T1000 (cell line): Measurements from ENCODE around the gene USP7.

Experiments used
- DNase-seq: peaks from one replicate; lab custom pipeline; 2025; ENCODE audit warnings: mixed read lengths; lab: John Stamatoyannopoulos, UW

Gene USP7

DNA sequence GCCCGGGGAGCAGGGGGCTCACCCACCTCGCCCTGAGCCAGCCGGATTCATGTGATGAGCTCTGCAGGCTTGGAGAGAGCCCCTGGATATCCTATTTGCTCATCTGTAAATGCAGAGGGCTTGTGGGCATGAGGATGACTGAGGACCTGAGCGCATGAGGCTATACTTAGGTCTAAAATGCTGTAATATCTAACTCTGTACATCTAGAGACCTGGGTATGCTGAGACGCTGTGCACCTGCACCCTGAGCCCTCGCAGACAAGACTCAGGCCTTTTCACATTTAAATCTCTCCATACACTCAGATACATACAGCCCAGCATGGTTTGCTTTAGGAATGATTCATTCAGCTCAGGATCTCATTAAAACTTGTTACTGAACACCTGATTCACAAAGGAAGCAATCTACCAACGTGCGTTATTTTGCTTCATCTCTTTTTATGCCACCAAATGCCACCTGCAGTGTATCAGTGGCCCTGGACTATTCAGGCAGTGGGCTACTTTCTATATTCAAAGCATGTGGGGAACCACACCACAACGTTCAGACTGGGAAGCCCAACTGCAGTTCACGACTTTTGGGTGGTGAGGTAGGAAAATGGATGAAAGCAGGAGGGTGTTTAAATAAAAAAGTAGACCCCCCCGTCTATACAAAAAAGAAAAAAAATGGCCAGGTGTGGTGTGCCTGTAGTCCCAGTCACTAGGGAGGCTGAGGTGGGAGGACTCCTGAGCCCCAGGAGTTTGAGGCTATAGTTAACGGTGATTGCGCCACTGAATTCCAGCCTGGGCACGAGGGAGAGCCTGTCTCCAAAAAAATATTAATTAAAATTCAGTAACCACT is 12.0 kb downstream of the USP7 start:
- no peak for DNase-seq

DNA sequence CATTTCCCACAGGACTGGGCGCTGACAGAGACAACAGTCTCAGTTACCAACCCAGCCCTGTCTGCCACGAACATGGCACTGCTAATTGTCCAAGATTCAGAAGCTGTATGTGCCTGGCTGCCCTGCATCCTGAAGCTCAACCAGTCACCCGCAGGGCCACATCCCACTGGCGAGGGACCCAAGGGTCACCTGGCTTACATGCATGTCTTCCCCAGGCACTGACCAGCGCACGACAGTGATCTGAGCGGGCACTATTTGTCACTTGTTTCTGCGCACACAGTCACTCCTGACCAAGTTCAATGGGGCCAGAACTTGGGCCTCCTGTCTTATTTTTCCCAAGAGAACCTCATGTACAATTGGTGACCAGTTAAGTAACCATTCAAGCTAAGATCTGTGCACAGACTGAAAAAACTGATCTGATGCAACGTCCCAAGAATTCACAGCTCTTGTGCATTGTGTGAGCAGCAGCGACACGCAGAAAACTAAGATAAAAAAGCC is 13.1 kb downstream of the USP7 start:
- no peak for DNase-seq

DNA sequence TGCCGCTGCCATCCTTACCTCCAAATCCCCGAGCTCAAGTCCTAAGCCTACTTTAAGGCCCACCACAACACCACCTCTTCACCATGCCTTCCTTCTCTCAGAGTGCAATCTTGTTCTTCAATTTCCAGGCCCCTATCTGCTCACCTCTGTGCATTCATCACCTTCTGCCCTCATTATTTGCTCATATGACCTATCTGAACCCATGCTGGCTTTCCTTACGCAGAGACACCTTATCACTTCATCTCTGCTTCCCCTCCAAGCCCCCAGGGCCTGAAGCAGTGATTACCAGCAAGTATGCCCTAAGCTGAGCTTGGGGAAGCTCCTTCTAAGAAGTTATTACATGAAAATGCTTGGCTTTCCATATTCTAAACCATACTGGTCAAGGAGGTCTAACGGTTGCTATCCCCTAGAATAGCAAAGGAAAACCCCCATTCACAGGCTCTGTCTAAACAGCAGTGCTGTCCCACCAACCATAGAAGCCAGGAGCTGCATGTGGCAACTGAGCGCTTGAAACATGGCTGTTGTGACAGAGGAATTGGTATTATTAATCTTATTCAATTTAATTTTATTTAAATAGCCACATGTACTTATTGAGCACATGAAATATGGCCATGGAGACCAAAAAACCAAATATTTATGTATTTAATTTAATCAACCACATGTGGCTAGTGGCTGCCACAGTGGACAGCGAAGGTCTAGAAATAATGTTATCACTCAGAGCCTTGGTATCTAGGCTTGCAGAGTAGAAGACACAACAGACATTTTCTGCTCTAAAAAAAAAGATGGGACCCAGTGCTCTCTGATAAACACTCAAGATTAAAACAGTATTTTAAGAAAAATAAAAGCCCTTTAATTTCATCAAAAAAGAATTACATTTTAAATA is 13.9 kb downstream of the USP7 start:
- no peak for DNase-seq

DNA sequence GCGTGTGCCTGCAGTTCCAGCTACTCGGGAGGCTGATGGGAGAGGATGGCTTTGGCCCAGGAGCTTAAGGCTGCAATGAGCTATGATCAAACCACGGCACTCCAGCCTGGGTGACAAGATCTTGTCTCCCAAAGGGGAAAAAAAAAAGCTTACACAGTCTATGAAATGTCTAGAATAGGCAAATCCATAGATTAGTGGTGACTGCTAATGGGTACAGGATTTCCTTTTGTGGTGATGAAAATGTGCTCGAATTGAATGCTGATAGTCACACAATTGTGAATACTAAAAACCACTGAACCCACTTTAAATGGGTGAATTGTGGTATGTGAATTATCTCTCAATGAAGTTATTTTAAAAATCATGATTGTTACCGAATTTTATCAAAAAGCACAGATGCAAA is 14.9 kb downstream of the USP7 start:
- DNase-seq = no peak

- DNase-seq = no peak
These were observed 15.6 kb downstream of the USP7 start for GRCh38 chr16:8948069-8948593.

GRCh38 chr16:8946544-8946943 is 17.2 kb downstream of the USP7 start:
- no peak for DNase-seq

DNA sequence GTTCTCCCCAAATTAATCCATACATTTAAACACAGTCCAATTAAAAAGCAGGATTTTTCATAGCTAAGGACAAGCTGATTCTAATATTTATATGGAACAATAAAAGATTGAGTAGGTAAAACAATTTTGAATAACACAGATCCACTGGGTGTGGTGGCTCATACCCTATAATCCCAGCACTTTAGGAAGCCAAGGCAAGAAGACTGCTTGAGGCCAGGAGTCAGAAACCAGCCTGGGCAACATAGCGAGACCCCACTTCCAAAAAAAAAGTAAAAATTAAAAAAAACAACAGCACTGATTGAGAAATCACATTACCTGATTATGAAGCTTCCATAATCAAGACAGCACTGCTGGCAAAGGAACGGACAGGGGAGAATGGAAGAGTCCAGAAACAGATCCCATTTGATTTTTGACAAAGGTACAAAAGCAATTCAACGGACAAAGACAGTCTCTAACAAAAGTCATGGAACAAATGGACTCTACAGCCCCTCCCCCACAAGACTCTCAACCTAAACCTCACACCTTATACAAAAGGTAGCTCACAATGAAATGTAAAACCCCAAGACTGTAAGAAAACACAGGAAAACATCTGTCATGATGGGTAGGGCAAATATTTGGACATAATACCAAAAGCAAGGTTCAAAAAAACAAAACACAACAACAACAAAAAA is 17.9 kb downstream of the USP7 start:
- DNase-seq = no peak

- DNase-seq = no peak
These were observed 19.5 kb downstream of the USP7 start for GRCh38 chr16:8943966-8944759.

- DNase-seq = no peak
These were observed 20.5 kb downstream of the USP7 start for GRCh38 chr16:8943001-8943763.

DNA sequence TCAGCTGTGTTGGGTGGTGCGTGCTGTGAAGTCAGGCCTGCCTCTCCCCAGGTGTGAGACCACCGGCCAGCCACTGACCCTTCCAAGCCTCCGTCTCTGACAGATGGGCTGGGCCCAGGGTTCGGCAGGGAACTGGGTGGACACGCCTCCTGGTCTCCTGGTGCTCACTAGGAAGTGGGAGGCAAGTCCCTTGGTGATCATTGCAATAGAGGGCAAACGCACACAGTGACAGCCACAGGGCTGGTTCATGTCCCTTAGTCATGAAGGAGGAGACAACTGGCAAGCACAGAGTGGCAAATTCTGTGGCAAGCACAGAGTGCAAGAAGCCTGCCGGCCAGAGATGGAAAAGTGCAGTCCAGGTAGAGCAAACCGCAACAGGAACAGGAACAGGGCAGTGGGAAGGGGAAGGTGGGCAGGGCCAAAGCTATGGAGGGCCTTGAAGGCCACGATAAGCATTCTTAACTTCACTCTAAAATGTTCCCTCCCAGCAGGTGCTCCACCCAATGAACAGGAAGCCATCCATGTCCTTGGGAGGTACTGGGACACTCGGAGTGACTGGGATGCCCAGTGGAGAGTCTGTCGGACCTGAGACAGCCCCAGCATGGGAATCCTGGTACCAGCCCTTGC is 21.9 kb downstream of the USP7 start:
- no peak for DNase-seq

DNA sequence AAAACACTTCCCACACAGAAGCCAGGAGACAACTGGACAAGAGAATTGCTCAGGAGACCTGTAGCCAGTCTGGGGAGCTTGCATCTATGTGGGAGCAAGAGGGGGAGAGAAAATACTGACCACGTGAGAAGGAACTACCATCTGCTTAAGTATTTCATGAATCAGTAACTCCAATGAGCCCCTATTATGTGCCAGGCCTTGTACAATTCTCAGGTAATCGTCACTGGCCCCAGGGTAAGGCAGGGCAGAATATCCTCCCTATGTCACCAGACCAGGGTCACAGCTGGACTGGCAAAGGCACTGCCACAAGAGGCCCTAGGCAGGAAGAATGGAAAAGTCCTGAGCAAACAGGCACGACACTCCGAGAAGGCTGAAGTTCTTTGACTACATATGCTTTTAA is 25.9 kb downstream of the USP7 start:
- DNase-seq = no peak

DNA sequence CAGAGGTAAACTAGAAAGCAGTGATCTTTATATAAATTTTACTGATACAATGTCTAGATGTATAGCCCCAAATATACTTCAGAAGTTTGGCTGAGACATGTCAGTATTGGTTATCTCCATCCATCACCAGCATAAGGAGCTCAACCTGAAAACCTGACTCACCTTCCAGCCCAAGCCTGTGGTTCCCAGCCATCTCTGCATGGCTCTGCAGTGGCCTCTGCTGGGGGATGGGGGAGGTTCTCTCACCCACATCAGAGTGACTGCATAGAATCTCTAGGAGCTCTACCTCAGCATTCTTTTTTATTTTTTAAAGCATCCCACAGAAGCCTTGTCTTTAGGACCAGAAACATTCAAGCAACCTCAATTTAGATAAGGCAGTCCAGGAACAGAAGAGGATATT is 27.3 kb downstream of the USP7 start:
- no peak for DNase-seq

GRCh38 chr16:8935989-8936388 is 27.7 kb downstream of the USP7 start:
- no peak for DNase-seq

DNA sequence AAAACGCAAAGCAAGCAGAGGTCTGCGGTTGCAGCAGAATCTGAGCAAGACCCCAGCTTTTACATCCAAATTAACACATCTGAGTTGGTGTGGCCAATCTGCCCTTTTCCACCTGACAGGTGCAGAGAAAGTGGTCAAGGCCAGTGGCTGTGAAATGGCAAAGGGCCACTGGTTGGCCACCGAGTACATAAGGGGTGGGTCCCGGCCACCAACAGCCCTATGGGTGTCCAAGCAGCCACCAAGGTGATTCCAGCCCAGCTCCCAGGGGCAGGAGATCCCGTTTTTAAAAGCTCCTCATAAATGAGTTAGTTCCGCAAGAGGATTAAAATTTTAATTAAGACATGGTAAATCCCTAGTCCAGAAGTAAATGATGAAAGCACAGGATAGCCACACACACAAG is 29.1 kb downstream of the USP7 start:
- no peak for DNase-seq

DNA sequence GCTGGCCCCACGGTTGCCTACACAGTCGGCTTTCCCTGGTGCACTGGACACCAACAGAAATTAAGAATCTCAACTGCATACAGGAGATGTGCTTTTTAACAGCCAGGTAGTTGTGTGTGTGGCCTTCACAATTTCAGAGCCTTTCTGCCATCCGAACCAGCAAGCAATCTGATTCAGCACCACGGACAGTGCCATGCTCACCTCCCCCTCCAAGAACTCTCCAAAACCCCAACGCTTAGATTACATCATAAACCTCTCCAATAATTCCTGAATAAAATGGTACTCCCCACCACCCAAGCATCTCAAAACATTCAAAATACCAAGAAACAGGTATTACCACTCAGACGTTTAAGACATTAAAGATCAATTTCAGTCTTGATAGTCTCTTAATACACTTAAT is 31.8 kb downstream of the USP7 start:
- DNase-seq = no peak

GRCh38 chr16:8929086-8929748 is 34.5 kb downstream of the USP7 start:
- DNase-seq = no peak

DNA sequence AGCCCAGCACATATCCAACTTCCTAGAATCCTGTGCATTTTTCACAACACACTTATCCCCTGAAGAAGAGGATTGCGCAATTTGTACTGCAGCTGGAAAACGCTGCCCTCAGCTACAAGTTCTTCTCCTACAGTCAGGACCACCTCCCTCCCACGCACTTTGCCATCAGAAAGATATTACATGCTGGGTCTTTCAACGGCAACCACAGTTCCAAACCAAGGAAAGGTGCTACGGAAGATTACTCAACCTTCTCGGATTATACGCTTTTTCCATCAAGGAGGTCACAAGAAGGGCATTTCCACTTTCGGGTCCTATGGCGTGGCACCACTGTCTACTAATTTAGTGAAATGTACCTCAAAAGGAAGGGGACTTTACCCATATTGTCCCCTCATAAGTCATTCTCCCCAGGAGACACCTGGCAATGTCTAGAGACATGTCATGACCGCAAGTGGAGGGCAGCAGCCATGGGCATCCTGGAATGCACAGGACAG is 35.2 kb downstream of the USP7 start:
- no peak for DNase-seq

- DNase-seq = no peak
These were observed 36.9 kb downstream of the USP7 start for GRCh38 chr16:8926827-8927226.

DNA sequence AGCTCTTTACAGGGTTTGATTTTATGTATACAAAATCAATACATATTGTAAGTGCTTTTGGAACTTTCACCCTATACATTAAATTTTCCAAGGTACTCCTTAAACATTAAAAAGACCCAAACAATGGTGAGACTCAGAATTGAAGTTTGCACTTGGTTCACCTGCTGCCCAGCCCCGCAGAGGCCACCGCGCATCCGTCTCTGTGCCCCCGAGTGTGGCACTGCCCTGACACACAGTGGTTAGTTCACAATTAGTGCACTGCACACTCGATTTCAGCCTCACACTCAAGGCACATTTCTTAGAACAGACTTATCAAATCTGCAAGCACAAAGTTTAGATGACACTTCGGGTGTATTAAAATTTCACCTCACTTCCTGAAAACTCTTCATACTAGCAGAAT is 38.3 kb downstream of the USP7 start:
- no peak for DNase-seq
